ENCODE data around the gene ROCK2.
"Not testable (repeated sequence)": the region's sequence is repeated elsewhere in the genome, so short reads cannot be mapped to it uniquely, and the experiment has no call there.

ROCK2 gene

GRCh38 chr2:11339508-11340083 is 4.8 kb downstream of the ROCK2 start:
- no peak for DNase-seq

GRCh38 chr2:11338580-11338979 is 5.9 kb downstream of the ROCK2 start:
- no peak for DNase-seq

GRCh38 chr2:11337909-11338308 is 6.5 kb downstream of the ROCK2 start:
- no peak for DNase-seq

- DNase-seq = no peak
These were observed 8.2 kb downstream of the ROCK2 start for GRCh38 chr2:11336189-11336588.

- no peak for DNase-seq
These were observed 10.8 kb downstream of the ROCK2 start for GRCh38 chr2:11333427-11334183.

- DNase-seq = no peak
These were observed 11.8 kb downstream of the ROCK2 start for GRCh38 chr2:11332596-11332995.

GRCh38 chr2:11330457-11331142 is 13.8 kb downstream of the ROCK2 start:
- peak; percentile 36 for DNase-seq

- DNase-seq = no peak
These were observed 14.7 kb downstream of the ROCK2 start for GRCh38 chr2:11329776-11330175.

- not testable (repeated sequence) for DNase-seq
These were observed 15.9 kb downstream of the ROCK2 start for GRCh38 chr2:11328522-11328921.

- no peak for DNase-seq
These were observed 16.6 kb downstream of the ROCK2 start for GRCh38 chr2:11327871-11328270.

- DNase-seq = no peak
These were observed 17.7 kb downstream of the ROCK2 start for GRCh38 chr2:11326677-11327211.

GRCh38 chr2:11325961-11326676 is 18.3 kb downstream of the ROCK2 start:
- DNase-seq = no peak

- no peak for DNase-seq
These were observed 22.6 kb downstream of the ROCK2 start for GRCh38 chr2:11321847-11322246.

GRCh38 chr2:11320698-11321492 is 23.5 kb downstream of the ROCK2 start:
- DNase-seq = no peak

- DNase-seq = no peak
These were observed 24.5 kb downstream of the ROCK2 start for GRCh38 chr2:11319939-11320338.

- DNase-seq = no peak
These were observed 29.2 kb downstream of the ROCK2 start for GRCh38 chr2:11315074-11315705.

- DNase-seq = no peak
These were observed 29.9 kb downstream of the ROCK2 start for GRCh38 chr2:11314487-11314886.

GRCh38 chr2:11312770-11313471 is 31.5 kb downstream of the ROCK2 start:
- no peak for DNase-seq

GRCh38 chr2:11311543-11311942 is 32.9 kb downstream of the ROCK2 start:
- no peak for DNase-seq

GRCh38 chr2:11310212-11310611 is 34.2 kb downstream of the ROCK2 start:
- DNase-seq = peak; percentile 25

- no peak for DNase-seq
These were observed 34.7 kb downstream of the ROCK2 start for GRCh38 chr2:11309706-11310105.
